T-cell (primary cell): ENCODE data around the gene BUB1B. TPM values are rescaled to one million over a fixed set of nuclear protein-coding genes. Genes with fewer than 3 reads are reported as not detected.
"Not testable (repeated sequence)": the region's sequence is repeated elsewhere in the genome, so short reads cannot be mapped to it uniquely, and the experiment has no call there.

Experiments
- ATAC-seq, 4 experiments: fragments of 200-7000 bp in 3 of 4; fragments of 150-1000 bp in 1 of 4; cut with Tn5 transposase; replicated peaks in 1 of 4; 1 replicate in 3 of 4; 2 replicates in 1 of 4; pipeline ENCODE4 v1.10.0; 2021; ENCODE audit warnings: moderate library complexity in 3 of 4, mild to moderate bottlenecking in 2 of 4, moderate number of reproducible peaks in 1 of 4
- CTCF ChIA-PET, 2 donors: fragments of 300-600 bp; sonication (Branson Sonifier 250); formaldehyde crosslinking; loops; one replicate each; lab custom pipeline; 2022; ENCODE audit warnings: antibody characterized with exemption in 2 of 2; lab: Charles Lee
- POLR2A ChIA-PET, 2 donors: fragments of 300-600 bp; sonication (Branson Sonifier 250); formaldehyde crosslinking; loops; one replicate each; lab custom pipeline; 2022; ENCODE audit warnings: antibody characterized with exemption in 2 of 2; lab: Charles Lee
- DNase-seq, 35 experiments: peaks; one replicate each; pipeline versions ENCODE4 v3.0.0 to v3.0.0-alpha.2; 2013 to 2023
- H3K27ac ChIP-seq: one replicate; pipeline ENCODE4 v1.5.1; 2013; ENCODE audit warnings: low read length
- H3K27me3 ChIP-seq, 2 experiments: replicated peaks in 1 of 2; 1 replicate in 1 of 2; 2 replicates in 1 of 2; pipeline versions ENCODE4 v1.6.1 to v1.7.0; 2013; ENCODE audit warnings: low read length in 1 of 2, mixed read lengths in 1 of 2; ENCODE audit not compliant: control insufficient read depth in 2 of 2, insufficient read depth in 2 of 2; ENCODE audit errors: extremely low read depth in 1 of 2
- H3K36me3 ChIP-seq, 2 donors: 1 replicate in 1 of 2; 2 replicates in 1 of 2; pipeline versions ENCODE4 v1.6.1 to v1.7.0; 2013; ENCODE audit warnings: low read length in 1 of 2; ENCODE audit not compliant: control insufficient read depth in 2 of 2, insufficient read depth in 1 of 2; ENCODE audit errors: extremely low read depth in 1 of 2
- H3K4me1 ChIP-seq, 2 experiments: 1 replicate in 1 of 2; 2 replicates in 1 of 2; pipeline versions ENCODE4 v1.6.1 to v1.7.0; 2013; ENCODE audit warnings: low read length in 2 of 2, mixed read lengths in 1 of 2; ENCODE audit not compliant: insufficient read depth in 2 of 2, control insufficient read depth in 1 of 2; ENCODE audit errors: extremely low read depth in 1 of 2
- H3K4me3 ChIP-seq, 2 donors: 1 replicate in 1 of 2; 2 replicates in 1 of 2; pipeline versions ENCODE4 v1.5.1 to v1.7.0; 2013; ENCODE audit warnings: mild to moderate bottlenecking in 2 of 2, low read length in 1 of 2, moderate library complexity in 1 of 2; ENCODE audit not compliant: control insufficient read depth in 1 of 2; ENCODE audit errors: extremely low read depth in 1 of 2
- H3K9me3 ChIP-seq: 2 replicates; pipeline ENCODE4 v1.7.0; 2013
- H3K27ac Mint-ChIP-seq, 2 donors: one replicate each; pipeline ENCODE4 v1.8.0; 2020 to 2021; ENCODE audit warnings: mild to moderate bottlenecking in 2 of 2, mixed read lengths in 2 of 2
- H3K27me3 Mint-ChIP-seq, 2 donors: one replicate each; pipeline ENCODE4 v1.8.0; 2021 to 2022; ENCODE audit warnings: mixed read lengths in 2 of 2
- H3K36me3 Mint-ChIP-seq: one replicate; pipeline ENCODE4 v1.8.0; 2021; ENCODE audit warnings: mixed read lengths
- H3K4me1 Mint-ChIP-seq, 3 donors: one replicate each; pipeline ENCODE4 v1.8.0; 2020 to 2022; ENCODE audit warnings: mixed read lengths in 3 of 3, mild to moderate bottlenecking in 1 of 3
- H3K4me3 Mint-ChIP-seq, 3 donors: one replicate each; pipeline ENCODE4 v1.8.0; 2020 to 2022; ENCODE audit warnings: mild to moderate bottlenecking in 3 of 3, mixed read lengths in 3 of 3, moderate library complexity in 3 of 3
- H3K9me3 Mint-ChIP-seq, 3 donors: one replicate each; pipeline ENCODE4 v1.8.0; 2020 to 2022; ENCODE audit warnings: mixed read lengths in 3 of 3
- WGBS: methylation state at CpG from one replicate; pipeline ENCODE4 v1.1.5; 2013; ENCODE audit warnings: missing lambda C conversion rate; ENCODE audit not compliant: insufficient coverage; 5-methylcytosine and 5-hydroxymethylcytosine counted together
- total RNA-seq, 35 experiments: library from RNA in 6 of 35; stranded (reverse) in 6 of 35; fragments of 120-200 nt in 1 of 35; gene quantifications; one replicate each; pipeline versions ENCODE4 v1.2.1 to v1.2.4 and lab custom pipeline; 2013 to 2026

Gene BUB1B
- total RNA-seq, 5 donors from 2014 or later (not counting 1 experiment from before 2014, with no cell fraction given) = 0.79 to 2.2 (median 1.9) TPM

GRCh38 chr15:40163657-40164416 is 3.0 kb downstream of the BUB1B start:
- H3K27ac ChIP-seq = no peak overlapping the region
- WGBS = 52% methylated on average over 3 of the region's 12 CpGs
- no peaks in the 10 kb centered on the region for H3K27me3 ChIP-seq
- Mint-ChIP-seq H3K27me3 (no peaks in the 10 kb centered on the region), H3K4me3 (peak overlapping the region in 1 of 3 donors; percentile 14), H3K4me1 (no peaks in the 10 kb centered on the region), H3K27ac (no peak overlapping the region), H3K36me3 (no peaks in the 10 kb centered on the region), H3K9me3 (no peaks in the 10 kb centered on the region)
- H3K9me3 ChIP-seq = no peaks in the 10 kb centered on the region
- CTCF ChIA-PET = interaction anchor here in 1 of 2 donors (0.7 to 1.3 kb wide), 2 partner anchors 10 to 1344 kb away, joined by 3 to 4 read pairs; no protein-coding TSS in a partner anchor
- ATAC-seq = no peak
- H3K4me1 ChIP-seq = peaks cover 0 to 12% of the 10 kb centered on the region in 2 experiments
- H3K4me3 ChIP-seq = no peak overlapping the region
- no peak for DNase-seq
- no peaks in the 10 kb centered on the region for H3K36me3 ChIP-seq
- POLR2A ChIA-PET = interaction anchor here in 1 of 2 donors (0.7 kb wide), 1 partner anchor 138 kb away, joined by 4 read pairs; no protein-coding TSS in a partner anchor

- not testable (repeated sequence) for H3K4me3 ChIP-seq, H3K36me3 Mint-ChIP-seq, H3K27me3 ChIP-seq, ATAC-seq, H3K27ac Mint-ChIP-seq, H3K9me3 Mint-ChIP-seq, H3K4me1 Mint-ChIP-seq, H3K27ac ChIP-seq, H3K9me3 ChIP-seq, H3K36me3 ChIP-seq, H3K4me3 Mint-ChIP-seq, DNase-seq, H3K4me1 ChIP-seq, H3K27me3 Mint-ChIP-seq
- ChIA-PET CTCF (interaction anchor here in 1 of 2 donors (0.6 to 0.7 kb wide), 2 partner anchors 561 to 1339 kb away, joined by 3 to 5 read pairs; no protein-coding TSS in a partner anchor), POLR2A (interaction anchor here in 1 of 2 donors (0.7 kb wide), 1 partner anchor 276 kb away, joined by 4 read pairs; no protein-coding TSS in a partner anchor)
- 96% methylated on average over 3 of the region's 10 CpGs for WGBS
Observed at GRCh38 chr15:40167374-40167773, 6.5 kb downstream of the BUB1B start.

GRCh38 chr15:40175160-40175559 is 14.3 kb downstream of the BUB1B start:
- Histone ChIP-seq H3K9me3 (no peaks in the 10 kb centered on the region), H3K36me3 (no peaks in the 10 kb centered on the region), H3K4me1 (no peaks in the 10 kb centered on the region), H3K27ac (no peak overlapping the region), H3K4me3 (no peak overlapping the region), H3K27me3 (no peaks in the 10 kb centered on the region)
- Mint-ChIP-seq H3K36me3 (no peaks in the 10 kb centered on the region), H3K4me3 (no peak overlapping the region), H3K4me1 (peaks cover 0 to 8% (median 3%) of the 10 kb centered on the region in 3 donors), H3K9me3 (no peaks in the 10 kb centered on the region), H3K27me3 (no peaks in the 10 kb centered on the region), H3K27ac (no peak overlapping the region)
- DNase-seq (no peak), ATAC-seq (no peak)
- WGBS = 92% methylated on average over 2 of the region's 3 CpGs
- ChIA-PET CTCF (interaction anchor here in 1 of 2 donors (0.6 kb wide), 1 partner anchor 72 kb away, joined by 4 read pairs; no protein-coding TSS in a partner anchor), POLR2A (no interaction called here)

DNA sequence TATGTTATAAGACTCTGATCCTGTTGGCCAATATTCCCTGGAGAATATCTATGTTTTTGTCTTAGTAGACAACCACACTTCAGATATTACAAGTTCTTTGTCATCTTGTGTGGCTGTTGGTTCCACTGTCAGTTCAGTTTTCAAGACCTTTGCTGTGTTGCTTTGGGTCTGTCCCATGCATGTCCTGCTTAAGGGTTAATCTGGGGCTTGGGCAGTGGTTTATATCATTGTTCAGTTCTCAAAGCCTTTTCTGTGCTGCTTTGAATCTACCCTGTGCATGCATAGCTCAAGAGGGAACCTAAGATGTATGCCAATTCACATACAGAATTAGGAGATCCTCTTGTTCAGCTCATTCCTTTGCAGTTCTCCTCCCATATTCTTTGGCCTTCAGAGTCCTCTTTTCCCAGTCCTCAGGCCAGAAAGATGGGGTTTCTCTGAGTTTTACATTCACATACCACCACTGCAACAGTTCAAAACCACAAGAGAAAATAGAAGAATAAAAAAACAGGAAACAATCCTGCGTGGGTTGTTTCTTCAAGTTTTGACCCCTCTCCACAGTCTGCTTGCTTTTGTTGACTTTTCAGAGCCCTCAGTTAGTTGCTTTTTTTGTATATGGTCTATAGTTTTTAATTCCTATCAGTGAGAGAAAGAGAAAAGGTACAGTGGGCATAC is 21.6 kb downstream of the BUB1B start:
- H3K4me3 Mint-ChIP-seq = peak overlapping the region; percentile 1 to 63 (median 4)
- peak overlapping the region; percentile 18 for H3K27ac ChIP-seq
- H3K27ac Mint-ChIP-seq = peak overlapping the region; percentile 82 to 84
- POLR2A ChIA-PET = no interaction called here
- CTCF ChIA-PET = no interaction called here
- no peaks in the 10 kb centered on the region for H3K9me3 Mint-ChIP-seq
- H3K36me3 Mint-ChIP-seq = no peaks in the 10 kb centered on the region
- DNase-seq = no peak
- peaks cover 19 to 38% (median 29%) of the 10 kb centered on the region in 3 donors for H3K4me1 Mint-ChIP-seq
- H3K27me3 ChIP-seq = no peaks in the 10 kb centered on the region
- H3K4me3 ChIP-seq = no peak overlapping the region
- no peaks in the 10 kb centered on the region for H3K36me3 ChIP-seq
- peaks cover 11 to 15% of the 10 kb centered on the region in 2 experiments for H3K4me1 ChIP-seq
- H3K9me3 ChIP-seq = no peaks in the 10 kb centered on the region
- no peaks in the 10 kb centered on the region for H3K27me3 Mint-ChIP-seq
- WGBS = no CpG with 5 or more reads among the region's 1 CpG
- ATAC-seq = peak in 3 of 4 experiments; percentile 20 to 44 (median 34)

DNA sequence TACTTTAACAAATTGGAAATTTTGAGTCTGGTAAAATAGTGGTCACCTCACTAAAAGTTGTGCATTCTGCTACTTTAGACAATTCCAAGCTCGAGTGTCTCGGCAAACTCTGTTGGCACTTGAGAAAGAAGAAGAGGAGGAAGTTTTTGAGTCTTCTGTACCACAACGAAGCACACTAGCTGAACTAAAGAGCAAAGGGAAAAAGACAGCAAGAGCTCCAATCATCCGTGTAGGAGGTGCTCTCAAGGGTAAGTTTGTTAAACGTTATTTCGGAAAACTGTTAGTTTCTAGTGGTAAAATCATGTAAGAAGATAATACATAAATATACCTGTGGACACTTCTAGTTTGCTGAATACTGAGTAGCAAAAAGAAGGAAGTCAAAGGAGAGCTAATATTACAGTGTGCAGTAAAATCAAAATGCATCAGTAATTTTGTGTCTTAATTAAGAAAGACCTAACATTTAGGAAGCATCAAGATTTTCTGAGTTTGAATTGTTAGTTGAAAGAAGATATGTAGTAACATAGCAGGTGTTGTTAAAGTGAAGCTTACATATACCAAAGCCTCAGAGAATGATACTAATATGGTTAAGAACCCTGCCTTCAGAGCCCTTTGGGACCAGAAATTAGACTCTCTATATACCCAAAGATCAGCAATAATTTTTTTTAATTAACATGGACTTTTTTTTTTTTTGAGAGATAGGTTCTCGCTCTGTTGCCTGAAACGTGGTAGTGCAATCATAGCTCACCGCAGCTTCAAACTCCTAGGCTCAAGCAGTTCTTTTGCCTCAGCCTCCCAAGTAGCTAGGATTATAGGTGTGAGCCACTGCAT is 23.0 kb downstream of the BUB1B start:
- H3K4me1 Mint-ChIP-seq = peaks cover 19 to 36% (median 26%) of the 10 kb centered on the region in 3 donors
- WGBS = 67% methylated on average over 6 of the region's 9 CpGs
- no peaks in the 10 kb centered on the region for H3K27me3 Mint-ChIP-seq
- peaks cover 11 to 15% of the 10 kb centered on the region in 2 experiments for H3K4me1 ChIP-seq
- POLR2A ChIA-PET = interaction anchor here in 1 of 2 donors (0.6 kb wide), 1 partner anchor 28 kb away, joined by 3 read pairs; no protein-coding TSS in a partner anchor
- no peaks in the 10 kb centered on the region for H3K9me3 ChIP-seq
- CTCF ChIA-PET = interaction anchor here (0.7 to 1.3 kb wide), 5 partner anchors 22 to 137 kb away, joined by 3 to 6 read pairs (median 3); partner anchors contain the start of gene PLCB2 (in 1 of the 2)
- no peaks in the 10 kb centered on the region for H3K36me3 Mint-ChIP-seq
- DNase-seq (no peak), ATAC-seq (peak in 1 of 4 experiments; percentile 42)
- H3K9me3 Mint-ChIP-seq = no peaks in the 10 kb centered on the region
- no peaks in the 10 kb centered on the region for H3K27me3 ChIP-seq
- no peaks in the 10 kb centered on the region for H3K36me3 ChIP-seq
- no peak overlapping the region for H3K4me3 ChIP-seq
- peak overlapping the region in 2 of 3 donors; percentile 2 to 63 for H3K4me3 Mint-ChIP-seq
- peak overlapping the region; percentile 46 to 82 for H3K27ac Mint-ChIP-seq
- peak overlapping the region; percentile 18 for H3K27ac ChIP-seq
